ENCODE results near the gene CLEC7A. TPM values are rescaled to one million over a fixed set of nuclear protein-coding genes. Genes with fewer than 3 reads are reported as not detected.

Gene CLEC7A
- 1 to 10 TPM; 1.7 to 9.4 (median 3.2) TPM for total RNA-seq

GRCh38 chr12:10130042-10130441 is at the start of gene CLEC7A:
CLEC7A (minus strand) TSS chr12:10130199; CDS start chr12:10130082, 117 bp downstream.
- intact Hi-C loops (cut with DNase I) = no loop called here
- TF ChIP-seq POLR2A (IDR thresholded peaks at IDR 0.05; ENCODE audit: low read depth) (no peak), POLR2AphosphoS5 (IDR thresholded peaks at IDR 0.05) (no peak), EP300 (IDR thresholded peaks at IDR 0.05) (no peak), CTCF (IDR thresholded peaks at IDR 0.05) (no peak)
- Histone ChIP-seq H3K4me1 (peaks cover 0 to 18% (median 3%) of the 10 kb centered on the region in 4 donors), H3K9me3 (no peaks in the 10 kb centered on the region), H3K4me3 (peak within 1 kb of the TSS; percentile 7 to 35 (median 17)), H3K27me3 (no peaks in the 10 kb centered on the region), H3K36me3 (no peaks in the 10 kb centered on the region), H3K27ac (replicated peaks in 1 of 4) (peak within 1 kb of the TSS; percentile 6 to 37 (median 29))
- no peak for DNase-seq (ENCODE audit: extremely low spot score)
- WGBS = 81% methylated on average over 1 of the region's 1 CpG

DNA sequence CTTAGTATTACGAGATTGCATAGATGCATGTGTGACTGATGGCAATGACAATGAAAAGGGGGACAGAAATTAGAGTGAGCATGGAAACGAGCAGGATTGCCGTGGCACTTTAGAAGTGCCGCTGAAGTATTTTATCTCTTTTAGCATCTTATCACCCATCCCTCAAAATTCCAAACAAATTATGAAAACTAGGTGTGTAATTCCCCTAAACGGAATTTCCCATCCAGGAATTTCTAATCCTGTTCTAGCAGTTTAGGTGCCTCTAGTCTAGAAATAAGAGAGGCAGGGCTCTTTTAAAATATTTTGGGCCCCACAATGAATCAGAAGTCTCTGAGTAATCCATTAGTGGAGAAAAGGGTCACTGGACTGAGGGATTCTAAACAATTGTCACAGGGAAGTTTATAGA is 49.8 kb upstream of the CLEC7A start:
- Histone ChIP-seq H3K27ac (replicated peaks in 1 of 4) (no peak overlapping the region), H3K27me3 (no peaks in the 10 kb centered on the region), H3K36me3 (no peaks in the 10 kb centered on the region), H3K9me3 (no peaks in the 10 kb centered on the region), H3K4me3 (no peak overlapping the region), H3K4me1 (peaks cover 0 to 23% (median 13%) of the 10 kb centered on the region in 4 donors)
- DNase-seq (ENCODE audit: extremely low spot score) = no peak
- intact Hi-C loops (cut with DNase I) = no loop called here
- WGBS = 77% methylated on average over 5 of the region's 5 CpGs
- TF ChIP-seq POLR2A (IDR thresholded peaks at IDR 0.05; ENCODE audit: low read depth) = no peak
- no peak for TF ChIP-seq EP300 (IDR thresholded peaks at IDR 0.05)
- no peak for TF ChIP-seq POLR2AphosphoS5 (IDR thresholded peaks at IDR 0.05)
- no peak for TF ChIP-seq CTCF (IDR thresholded peaks at IDR 0.05)

DNA sequence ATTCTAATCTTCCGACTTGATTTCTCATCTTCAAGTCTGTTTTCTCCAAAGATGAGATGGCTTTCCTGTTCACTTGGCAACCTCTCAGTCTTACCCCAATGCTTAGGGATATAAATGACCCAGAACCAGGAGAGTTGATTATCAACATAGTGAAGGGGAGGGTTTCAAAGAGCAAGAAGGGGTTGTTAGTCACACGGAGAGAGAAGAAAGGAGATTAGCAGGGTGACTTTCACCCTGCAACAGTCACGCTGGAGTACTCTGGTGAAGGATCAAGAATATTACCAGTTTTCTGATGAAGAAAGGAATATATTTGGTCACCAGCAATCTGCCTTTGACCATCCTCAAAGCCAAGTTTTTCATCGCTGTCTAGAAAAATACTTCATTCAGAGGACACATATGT is 48.8 kb upstream of the CLEC7A start, which contains the start of gene TMEM52B:
TSS of gene TMEM52B (plus strand) at position 212 of the 400 bp plus-strand sequence. CDS start 543 bp downstream, outside the sequence.
- Histone ChIP-seq H3K27me3 (no peaks in the 10 kb centered on the region), H3K9me3 (no peaks in the 10 kb centered on the region), H3K27ac (replicated peaks in 1 of 4) (no peak within 1 kb of the TSS), H3K4me1 (peaks cover 0 to 13% (median 5%) of the 10 kb centered on the region in 4 donors), H3K4me3 (no peak within 1 kb of the TSS), H3K36me3 (no peaks in the 10 kb centered on the region)
- intact Hi-C loops (cut with DNase I) = no loop called here
- TF ChIP-seq POLR2A (IDR thresholded peaks at IDR 0.05; ENCODE audit: low read depth) (no peak), POLR2AphosphoS5 (IDR thresholded peaks at IDR 0.05) (no peak), EP300 (IDR thresholded peaks at IDR 0.05) (no peak), CTCF (IDR thresholded peaks at IDR 0.05) (no peak)
- WGBS = 71% methylated on average over 4 of the region's 4 CpGs
- no peak for DNase-seq (ENCODE audit: extremely low spot score)

GRCh38 chr12:10175846-10176636 is 46.0 kb upstream of the CLEC7A start:
- TF ChIP-seq POLR2AphosphoS5 (IDR thresholded peaks at IDR 0.05) = no peak
- no peak for TF ChIP-seq CTCF (IDR thresholded peaks at IDR 0.05)
- TF ChIP-seq EP300 (IDR thresholded peaks at IDR 0.05) = no peak
- no peak for TF ChIP-seq POLR2A (IDR thresholded peaks at IDR 0.05; ENCODE audit: low read depth)
- intact Hi-C loops (cut with DNase I) = no loop called here
- WGBS = 87% methylated on average over 5 of the region's 5 CpGs

More at GRCh38 chr12:10175846-10176636, 46.0 kb upstream of the CLEC7A start:
- Histone ChIP-seq H3K4me3 (no peak overlapping the region), H3K36me3 (no peaks in the 10 kb centered on the region), H3K4me1 (no peaks in the 10 kb centered on the region), H3K27ac (replicated peaks in 1 of 4) (no peak overlapping the region), H3K9me3 (no peaks in the 10 kb centered on the region), H3K27me3 (no peaks in the 10 kb centered on the region)
- peak; percentile 19 for DNase-seq (ENCODE audit: extremely low spot score)
